Activated CD4-positive, alpha-beta T cell treated with anti-CD3 and anti-CD28 coated beads for 36 hours (primary cell): ENCODE data around the gene HDAC1. TPM values are rescaled to one million over a fixed set of nuclear protein-coding genes. Genes with fewer than 3 reads are reported as not detected.
A peak's percentile ranks its signal among the peaks of the same experiment; 100 is the strongest.

ENCODE experiments used
- ATAC-seq: fragments of 200-7000 bp; cut with Tn5 transposase; one replicate; pipeline ENCODE4 v1.10.0; 2021; ENCODE audit warnings: mild to moderate bottlenecking, moderate library complexity
- CTCF ChIA-PET: fragments of 350-600 bp; sonication (Branson Sonifier 250); formaldehyde crosslinking; loops from one replicate; lab custom pipeline; 2021; ENCODE audit warnings: antibody characterized with exemption; lab: Charles Lee
- POLR2A ChIA-PET: fragments of 350-600 bp; sonication (Branson Sonifier 250); formaldehyde crosslinking; loops from one replicate; lab custom pipeline; 2021; ENCODE audit warnings: antibody characterized with exemption, inconsistent platforms; lab: Charles Lee
- DNase-seq: peaks from one replicate; pipeline ENCODE4 v3.0.0-alpha.2; 2020
- H3K27ac Mint-ChIP-seq: one replicate; pipeline ENCODE4 v1.8.0; 2021; ENCODE audit warnings: mixed read lengths
- H3K27me3 Mint-ChIP-seq: one replicate; pipeline ENCODE4 v1.8.0; 2021; ENCODE audit warnings: mixed read lengths
- H3K36me3 Mint-ChIP-seq: one replicate; pipeline ENCODE4 v1.8.0; 2021; ENCODE audit warnings: low read depth, mixed read lengths
- H3K4me1 Mint-ChIP-seq: one replicate; pipeline ENCODE4 v1.8.0; 2021; ENCODE audit warnings: mixed read lengths
- H3K4me3 Mint-ChIP-seq: one replicate; pipeline ENCODE4 v1.8.0; 2021; ENCODE audit warnings: mild to moderate bottlenecking, moderate library complexity, mixed read lengths
- H3K9me3 Mint-ChIP-seq: one replicate; pipeline ENCODE4 v1.8.0; 2021; ENCODE audit warnings: low read depth, mixed read lengths
- intact Hi-C, 2 experiments: fragments of 100-400 bp; cut with DNase I in 1 of 2; cut with micrococcal nuclease in 1 of 2; formaldehyde crosslinking; loops; one replicate each; pipeline versions ENCODE4 v1.14.2 to v1.15.1; 2022 to 2024; cut with DNase I, micrococcal nuclease
- total RNA-seq, 2 experiments: library from RNA; stranded (reverse); gene quantifications; one replicate each; pipeline ENCODE4 v1.2.3, GENCODE V29; 2021

The HDAC1 gene
- 100 to 1,000 TPM; 132 to 146 TPM for total RNA-seq

DNA sequence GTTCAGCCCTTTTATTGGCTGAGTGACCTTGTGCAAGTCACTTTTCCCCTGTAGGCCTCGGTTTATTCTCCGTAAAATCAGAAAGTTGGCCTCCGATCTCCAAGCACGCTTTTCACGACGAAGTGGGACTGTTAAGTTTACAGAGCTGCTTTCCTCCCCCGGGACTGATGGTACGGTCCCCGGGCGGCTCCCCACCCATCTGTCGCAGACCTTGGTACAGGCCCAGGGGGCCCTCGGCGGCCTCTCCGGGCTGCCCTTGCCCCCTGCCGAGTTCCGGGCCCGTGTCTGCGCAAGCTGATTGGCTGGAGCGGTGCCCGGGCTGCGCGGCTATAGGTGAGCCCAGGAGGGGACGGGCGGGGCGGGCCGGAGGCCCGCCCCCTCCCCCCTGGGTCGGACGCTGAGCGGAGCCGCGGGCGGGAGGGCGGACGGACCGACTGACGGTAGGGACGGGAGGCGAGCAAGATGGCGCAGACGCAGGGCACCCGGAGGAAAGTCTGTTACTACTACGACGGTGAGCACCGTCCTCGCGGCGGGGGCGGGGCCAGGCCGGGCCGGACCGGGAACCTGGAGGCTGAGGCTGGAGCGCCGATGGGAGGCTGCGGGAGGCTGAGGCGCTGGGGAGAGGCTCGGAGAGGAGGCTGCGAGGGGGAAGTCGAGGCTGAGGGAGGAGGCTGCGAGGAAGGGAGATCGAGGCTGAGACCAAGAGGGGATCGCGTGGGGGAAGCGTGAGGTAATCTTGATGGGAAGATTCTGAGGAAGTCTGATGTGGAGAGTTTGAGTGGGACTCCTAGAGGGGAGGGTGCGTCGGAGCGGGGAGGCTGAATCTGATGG lies at the start of gene HDAC1:
Gene HDAC1, plus strand, starts transcription at position 376 of the 831 bp plus-strand sequence. Its CDS starts 87 bp downstream, at position 463.
- ChIA-PET POLR2A (interaction anchor here (0.6 to 1.3 kb wide), 12 partner anchors 11 to 1251 kb away, joined by 3 to 14 read pairs (median 4); partner anchors contain the start of genes BSDC1, LCK, MARCKSL1 and TXLNA), CTCF (interaction anchor here (0.6 to 1.9 kb wide), 7 partner anchors 9 to 1226 kb away, joined by 3 to 8 read pairs (median 3); no protein-coding TSS in a partner anchor)
- Mint-ChIP-seq H3K27ac (peak within 1 kb of the TSS; percentile 99), H3K27me3 (no peaks in the 10 kb centered on the region), H3K4me3 (peak within 1 kb of the TSS; percentile 100), H3K4me1 (peaks cover 43% of the 10 kb centered on the region), H3K9me3 (no peaks in the 10 kb centered on the region), H3K36me3 (peaks cover 23% of the 10 kb centered on the region)
- DNase-seq: peak; percentile 99
- intact Hi-C loops: loop anchor here (1.0 to 5.0 kb wide), 14 partner anchors 18 to 525 kb away; partner anchors contain the start of genes EIF3I (in 2 of the 2), TMEM234 (in 2 of the 2), BSDC1 (in 1 of the 2) and KHDRBS1 (in 1 of the 2)
- peak; percentile 98 for ATAC-seq

DNA sequence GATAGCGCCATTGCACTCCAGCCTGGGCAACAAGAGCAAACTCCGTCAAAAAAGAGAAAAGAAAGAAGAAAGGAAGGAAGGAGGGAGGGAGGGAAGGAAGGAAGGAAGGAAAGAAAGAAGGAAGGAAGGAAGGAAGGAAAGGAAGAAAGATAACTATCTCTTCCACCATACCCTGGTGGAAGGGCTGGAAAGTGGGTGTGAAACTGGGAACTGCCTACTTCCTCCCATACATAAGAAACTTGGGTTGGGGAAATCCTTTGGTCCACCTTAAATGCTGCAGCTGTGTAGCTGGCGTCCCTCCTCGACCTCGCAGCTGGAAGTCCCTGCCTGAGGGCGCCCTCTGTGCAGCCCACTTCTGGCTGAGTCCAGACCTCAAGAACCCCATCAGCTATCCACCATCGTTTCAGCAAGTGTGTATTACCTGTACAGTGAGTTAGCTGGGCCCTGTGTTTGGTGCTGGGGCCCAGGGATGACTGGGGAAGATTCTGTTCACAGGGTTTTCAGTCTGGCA lies 49.5 kb upstream of the HDAC1 start:
- H3K27me3 Mint-ChIP-seq: no peaks in the 10 kb centered on the region
- no peaks in the 10 kb centered on the region for H3K9me3 Mint-ChIP-seq
- POLR2A ChIA-PET: interaction anchor here (0.6 to 1.2 kb wide), 5 partner anchors 9 to 539 kb away, joined by 3 to 6 read pairs (median 3); partner anchors contain the start of gene LCK
- CTCF ChIA-PET: interaction anchor here (0.6 to 5.1 kb wide), 8 partner anchors 7 to 454 kb away, joined by 3 to 38 read pairs (median 3); partner anchors contain the start of genes FAM167B and LCK
- H3K36me3 Mint-ChIP-seq: no peaks in the 10 kb centered on the region
- ATAC-seq: no peak
- no peak overlapping the region for H3K27ac Mint-ChIP-seq
- no peak for DNase-seq
- H3K4me1 Mint-ChIP-seq: peaks cover 30% of the 10 kb centered on the region
- intact Hi-C loops: no loop called here
- no peak overlapping the region for H3K4me3 Mint-ChIP-seq

DNA sequence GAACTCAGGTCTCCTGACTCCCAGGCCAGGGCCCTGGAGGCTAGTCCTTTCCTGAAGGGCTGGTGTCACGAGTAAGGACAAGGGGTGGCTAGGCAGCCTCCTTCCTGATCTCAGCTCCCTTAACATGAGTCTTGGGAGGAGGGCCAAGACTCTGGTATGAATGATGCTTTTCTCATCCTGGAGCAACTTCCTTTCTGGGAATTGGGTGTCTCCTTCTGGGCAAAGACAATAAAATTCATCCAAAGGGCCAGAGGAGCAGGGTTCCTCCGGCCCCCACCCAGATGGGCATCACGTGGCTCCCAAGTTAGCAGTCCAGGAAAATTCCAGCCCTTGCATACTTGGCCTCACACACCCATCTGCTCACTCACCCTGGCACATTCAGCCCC lies 45.0 kb upstream of the HDAC1 start, which contains the start of gene FAM167B:
Gene FAM167B, plus strand, starts transcription at position 335 of the 386 bp plus-strand sequence. CDS start 200 bp downstream, outside the sequence.
- intact Hi-C loops: loop anchor here in 1 of 2 experiments (5.0 kb wide), 1 partner anchor 75 kb away; no protein-coding TSS in a partner anchor
- POLR2A ChIA-PET: interaction anchor here (0.7 kb wide), 2 partner anchors 9 to 148 kb away, joined by 3 to 6 read pairs; no protein-coding TSS in a partner anchor
- Mint-ChIP-seq H3K36me3 (peaks cover 10% of the 10 kb centered on the region), H3K27ac (peak within 1 kb of the TSS; percentile 92), H3K27me3 (no peaks in the 10 kb centered on the region), H3K4me1 (peaks cover 48% of the 10 kb centered on the region), H3K9me3 (no peaks in the 10 kb centered on the region), H3K4me3 (peak within 1 kb of the TSS; percentile 22)
- DNase-seq: no peak
- ATAC-seq: no peak
- CTCF ChIA-PET: interaction anchor here (0.5 to 5.9 kb wide), 7 partner anchors 7 to 148 kb away, joined by 3 to 45 read pairs (median 4); no protein-coding TSS in a partner anchor

DNA sequence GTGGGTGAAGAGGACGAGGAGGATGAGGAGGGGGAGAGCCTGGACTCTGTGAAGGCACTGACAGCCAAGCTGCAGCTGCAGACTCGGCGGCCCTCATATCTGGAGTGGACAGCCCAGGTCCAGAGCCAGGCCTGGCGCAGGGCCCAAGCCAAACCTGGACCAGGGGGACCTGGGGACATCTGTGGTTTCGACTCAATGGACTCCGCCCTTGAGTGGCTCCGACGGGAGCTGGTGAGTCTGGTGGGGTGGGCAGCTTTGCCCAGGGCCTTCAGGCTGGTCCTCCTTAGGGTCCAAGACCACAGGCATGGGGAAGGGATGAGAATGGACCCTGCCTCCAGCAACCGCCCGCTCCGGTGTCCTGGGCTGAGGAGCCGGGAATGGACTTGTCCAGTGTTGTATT lies 44.4 kb upstream of the HDAC1 start:
- ChIA-PET CTCF (interaction anchor here (1.1 to 5.9 kb wide), 11 partner anchors 8 to 147 kb away, joined by 3 to 45 read pairs (median 6); no protein-coding TSS in a partner anchor), POLR2A (no interaction called here)
- Mint-ChIP-seq H3K9me3 (no peaks in the 10 kb centered on the region), H3K4me3 (no peak overlapping the region), H3K27me3 (no peaks in the 10 kb centered on the region), H3K36me3 (peaks cover 16% of the 10 kb centered on the region), H3K27ac (peak overlapping the region; percentile 92), H3K4me1 (peaks cover 43% of the 10 kb centered on the region)
- intact Hi-C loops: loop anchor here in 1 of 2 experiments (5.0 kb wide), 1 partner anchor 75 kb away; no protein-coding TSS in a partner anchor
- DNase-seq (no peak), ATAC-seq (no peak)

DNA sequence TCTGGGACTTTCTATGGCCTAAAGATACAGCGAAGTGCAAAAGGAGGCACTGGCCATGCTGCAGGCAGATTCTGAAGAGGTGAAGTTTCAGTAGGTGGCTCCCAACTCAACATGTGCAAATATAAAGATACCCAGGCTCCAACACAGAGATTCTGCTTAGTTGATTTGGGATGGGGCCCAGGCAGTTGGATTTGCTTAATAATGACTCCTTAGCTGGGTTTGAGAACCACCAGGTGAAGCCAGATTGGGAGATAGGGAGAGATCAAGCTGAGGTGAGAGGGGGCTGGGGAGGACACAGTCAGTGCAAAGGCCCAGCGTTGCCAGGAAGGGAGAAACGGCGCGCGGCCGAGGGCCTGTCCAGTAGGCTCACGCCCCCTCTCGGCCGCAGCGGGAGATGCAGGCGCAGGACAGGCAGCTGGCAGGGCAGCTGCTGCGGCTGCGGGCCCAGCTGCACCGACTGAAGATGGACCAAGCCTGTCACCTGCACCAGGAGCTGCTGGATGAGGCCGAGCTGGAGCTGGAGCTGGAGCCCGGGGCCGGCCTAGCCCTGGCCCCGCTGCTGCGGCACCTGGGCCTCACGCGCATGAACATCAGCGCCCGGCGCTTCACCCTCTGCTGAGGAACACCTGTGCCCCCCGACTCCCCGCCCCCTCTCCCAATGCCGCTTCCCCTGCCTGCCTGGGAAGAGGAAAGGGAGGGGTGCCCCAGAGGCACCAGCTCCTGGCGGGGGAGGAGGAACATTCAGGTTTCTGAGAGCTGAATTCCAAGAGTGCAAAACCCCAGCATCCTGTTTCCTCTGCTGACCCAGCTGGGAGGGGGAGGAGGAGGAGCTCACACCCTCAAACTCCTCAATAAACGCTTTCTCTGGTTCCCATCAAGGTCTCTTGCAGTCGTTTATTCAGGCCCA lies 43.6 kb upstream of the HDAC1 start:
- Mint-ChIP-seq H3K4me1 (peaks cover 44% of the 10 kb centered on the region), H3K9me3 (no peaks in the 10 kb centered on the region), H3K27me3 (no peaks in the 10 kb centered on the region), H3K4me3 (peak overlapping the region; percentile 33), H3K36me3 (peaks cover 23% of the 10 kb centered on the region), H3K27ac (peak overlapping the region; percentile 100)
- POLR2A ChIA-PET: interaction anchor here (0.5 to 1.5 kb wide), 5 partner anchors 11 to 89 kb away, joined by 3 to 9 read pairs (median 5); partner anchors contain the start of gene IQCC
- DNase-seq: peak; percentile 91
- peak; percentile 11 for ATAC-seq
- intact Hi-C loops: loop anchor here (1.0 to 5.0 kb wide), 4 partner anchors 26 to 74 kb away; partner anchors contain the start of genes EIF3I (in 1 of the 2) and TMEM234 (in 1 of the 2)
- CTCF ChIA-PET: interaction anchor here (0.6 to 5.9 kb wide), 29 partner anchors 9 to 273 kb away, joined by 3 to 45 read pairs (median 5); partner anchors contain the start of gene IQCC

DNA sequence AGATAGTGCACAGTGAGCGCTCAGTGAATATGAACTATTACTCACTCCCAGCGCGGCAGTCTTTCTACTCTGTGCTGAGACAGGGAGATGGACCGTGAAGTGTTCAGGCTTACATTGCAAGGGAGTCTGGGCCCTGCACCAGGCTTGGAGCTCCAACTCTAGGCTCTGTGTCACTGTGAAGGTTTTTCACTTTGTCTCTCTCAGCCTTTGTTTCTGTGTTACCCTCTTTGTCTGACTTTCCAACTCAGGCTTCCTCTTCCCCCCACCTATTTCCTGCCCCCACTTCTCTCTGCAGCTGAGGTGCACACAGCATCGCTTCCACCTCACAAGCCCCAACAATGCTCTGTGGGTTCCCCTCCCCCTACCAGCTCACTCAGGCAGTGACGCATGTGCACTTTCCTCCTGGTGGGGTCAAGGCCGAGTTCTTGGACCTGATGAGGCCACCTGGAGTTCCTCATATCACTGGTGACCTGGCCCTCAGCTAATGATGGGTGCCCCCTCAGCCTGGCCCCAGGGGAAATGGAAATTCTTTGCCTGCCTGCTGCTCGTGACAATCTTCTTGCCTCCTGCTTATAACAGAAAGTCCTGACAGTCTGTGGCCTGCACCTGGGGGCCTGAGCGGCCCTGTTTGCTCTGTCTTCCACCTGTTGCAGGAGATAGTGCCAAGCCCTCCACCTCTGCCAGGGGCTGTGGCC lies 41.9 kb upstream of the HDAC1 start:
- peak overlapping the region; percentile 100 for H3K27ac Mint-ChIP-seq
- intact Hi-C loops: loop anchor here (1.0 to 10.0 kb wide), 11 partner anchors 9 to 375 kb away; partner anchors contain the start of genes BSDC1 (in 1 of the 2), EIF3I (in 1 of the 2), KHDRBS1 (in 1 of the 2) and TMEM234 (in 1 of the 2)
- H3K4me3 Mint-ChIP-seq: peak overlapping the region; percentile 91
- ATAC-seq (peak; percentile 68), DNase-seq (peak; percentile 91)
- H3K36me3 Mint-ChIP-seq: peaks cover 36% of the 10 kb centered on the region
- no peaks in the 10 kb centered on the region for H3K9me3 Mint-ChIP-seq
- peaks cover 50% of the 10 kb centered on the region for H3K4me1 Mint-ChIP-seq
- CTCF ChIA-PET: interaction anchor here (0.7 to 5.9 kb wide), 11 partner anchors 8 to 75 kb away, joined by 3 to 45 read pairs (median 8); partner anchors contain the start of gene TXLNA
- POLR2A ChIA-PET: interaction anchor here (0.6 to 3.4 kb wide), 7 partner anchors 8 to 222 kb away, joined by 3 to 14 read pairs (median 5); partner anchors contain the start of gene HDAC1
- H3K27me3 Mint-ChIP-seq: no peaks in the 10 kb centered on the region

DNA sequence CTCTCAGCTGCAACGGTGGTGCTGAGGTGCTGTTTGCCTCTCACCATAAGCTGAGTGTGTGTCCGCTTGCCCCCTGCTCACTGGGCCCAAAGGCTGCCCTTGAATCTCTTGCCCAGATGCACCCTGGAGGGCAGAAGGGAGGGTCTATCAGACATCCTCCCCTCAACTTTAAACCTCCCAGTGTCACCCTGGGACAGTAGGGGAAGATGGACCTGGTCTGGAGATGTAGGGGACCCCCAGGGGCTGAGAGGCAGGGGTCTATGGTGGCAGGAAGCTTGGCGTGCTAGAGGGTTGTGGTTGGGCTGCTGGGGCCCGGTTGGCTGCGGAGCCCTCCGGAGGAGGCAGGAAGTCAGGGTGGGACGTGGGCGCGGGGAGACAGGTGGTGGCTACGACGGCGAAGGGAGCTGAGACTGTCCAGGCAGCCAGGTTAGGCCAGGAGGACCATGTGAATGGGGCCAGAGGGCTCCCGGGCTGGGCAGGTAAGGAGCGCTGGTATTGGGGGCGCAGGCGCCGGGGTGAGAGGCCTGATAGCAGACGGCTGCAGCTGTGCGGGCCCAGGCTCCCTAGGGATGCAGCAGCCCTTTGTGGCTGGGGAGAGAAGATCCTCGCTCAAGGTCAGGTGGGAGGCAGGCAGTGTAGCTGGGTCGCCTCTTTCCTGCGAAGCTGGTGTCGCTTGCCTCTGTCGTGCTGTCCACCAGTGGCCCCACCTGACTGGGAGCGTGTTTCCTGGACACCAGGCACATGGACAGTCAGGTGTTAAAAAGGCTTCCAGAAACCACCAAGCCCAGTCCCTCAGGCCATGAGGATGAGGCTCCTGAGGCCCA lies 40.8 kb upstream of the HDAC1 start, which contains the start of gene LCK:
Gene LCK, plus strand, starts transcription at position 373 of the 824 bp plus-strand sequence. CDS start 23,065 bp downstream, outside the sequence.
- Mint-ChIP-seq H3K27me3 (no peaks in the 10 kb centered on the region), H3K9me3 (no peaks in the 10 kb centered on the region), H3K4me3 (peak within 1 kb of the TSS; percentile 91), H3K4me1 (peaks cover 50% of the 10 kb centered on the region), H3K27ac (peak within 1 kb of the TSS; percentile 100), H3K36me3 (peaks cover 42% of the 10 kb centered on the region)
- POLR2A ChIA-PET: interaction anchor here (0.5 to 3.4 kb wide), 10 partner anchors 9 to 318 kb away, joined by 3 to 14 read pairs (median 4); partner anchors contain the start of genes BSDC1 and HDAC1
- peak; percentile 27 for ATAC-seq
- intact Hi-C loops: loop anchor here (1.0 to 10.0 kb wide), 9 partner anchors 22 to 374 kb away; partner anchors contain the start of genes BSDC1 (in 1 of the 2), EIF3I (in 1 of the 2), KHDRBS1 (in 1 of the 2) and MARCKSL1 (in 1 of the 2)
- CTCF ChIA-PET: interaction anchor here (1.0 to 5.9 kb wide), 8 partner anchors 7 to 143 kb away, joined by 3 to 45 read pairs (median 5); partner anchors contain the start of genes KPNA6 and TXLNA
- peak; percentile 88 for DNase-seq
